ENCODE results near the gene C1orf50.
"Not testable (repeated sequence)": the region's sequence is repeated elsewhere in the genome, so short reads cannot be mapped to it uniquely, and the experiment has no call there.

Gene C1orf50

GRCh38 chr1:42806593-42806992 is 39.5 kb downstream of the C1orf50 start:
- DNase-seq: no peak

- DNase-seq: no peak
Measured at GRCh38 chr1:42807056-42807668, 40.1 kb downstream of the C1orf50 start.

- not testable (repeated sequence) for DNase-seq
Measured at GRCh38 chr1:42814815-42815214, 47.8 kb downstream of the C1orf50 start.

- peak; percentile 59 to 65 for DNase-seq
Measured at GRCh38 chr1:42815941-42816584, 49.0 kb downstream of the C1orf50 start.

- peak; percentile 92 to 93 for DNase-seq
Measured at GRCh38 chr1:42816585-42817439, 49.8 kb downstream of the C1orf50 start, which contains the start of the genes ERMAP and SVBP. Gene ERMAP (plus strand): TSS chr1:42817122. CDS start chr1:42830449, 13,327 bp downstream. Gene SVBP (minus strand): TSS chr1:42817397. CDS start chr1:42816544, 853 bp downstream.

- no peak for DNase-seq
Measured at GRCh38 chr1:42817440-42817767, 50.4 kb downstream of the C1orf50 start.

GRCh38 chr1:42817976-42818375 is 50.9 kb downstream of the C1orf50 start:
- DNase-seq: no peak

GRCh38 chr1:42820813-42821212 is 53.8 kb downstream of the C1orf50 start:
- DNase-seq: no peak

- DNase-seq: no peak
Measured at GRCh38 chr1:42821690-42822089, 54.6 kb downstream of the C1orf50 start.

- DNase-seq: peak in 1 of 2 experiments; percentile 38
Measured at GRCh38 chr1:42822800-42823392, 55.8 kb downstream of the C1orf50 start.

- DNase-seq: no peak
Measured at GRCh38 chr1:42824481-42825035, 57.5 kb downstream of the C1orf50 start.

GRCh38 chr1:42825036-42825851 is 58.2 kb downstream of the C1orf50 start:
- no peak for DNase-seq
